Activated CD8-positive, alpha-beta memory T cell treated with anti-CD3 and anti-CD28 coated beads for 48 hours (primary cell): ENCODE data around the gene TRIP10.
"Not testable (repeated sequence)": the region's sequence is repeated elsewhere in the genome, so short reads cannot be mapped to it uniquely, and the experiment has no call there.

Source experiments
- DNase-seq, 3 experiments: peaks; one replicate each; pipeline ENCODE4 v3.0.0-alpha.2; 2020; ENCODE audit warnings: low read depth in 2 of 3, low spot score in 2 of 3

The TRIP10 gene

GRCh38 chr19:6793973-6794372 lies 54.5 kb downstream of the TRIP10 start:
- no peak for DNase-seq

DNA sequence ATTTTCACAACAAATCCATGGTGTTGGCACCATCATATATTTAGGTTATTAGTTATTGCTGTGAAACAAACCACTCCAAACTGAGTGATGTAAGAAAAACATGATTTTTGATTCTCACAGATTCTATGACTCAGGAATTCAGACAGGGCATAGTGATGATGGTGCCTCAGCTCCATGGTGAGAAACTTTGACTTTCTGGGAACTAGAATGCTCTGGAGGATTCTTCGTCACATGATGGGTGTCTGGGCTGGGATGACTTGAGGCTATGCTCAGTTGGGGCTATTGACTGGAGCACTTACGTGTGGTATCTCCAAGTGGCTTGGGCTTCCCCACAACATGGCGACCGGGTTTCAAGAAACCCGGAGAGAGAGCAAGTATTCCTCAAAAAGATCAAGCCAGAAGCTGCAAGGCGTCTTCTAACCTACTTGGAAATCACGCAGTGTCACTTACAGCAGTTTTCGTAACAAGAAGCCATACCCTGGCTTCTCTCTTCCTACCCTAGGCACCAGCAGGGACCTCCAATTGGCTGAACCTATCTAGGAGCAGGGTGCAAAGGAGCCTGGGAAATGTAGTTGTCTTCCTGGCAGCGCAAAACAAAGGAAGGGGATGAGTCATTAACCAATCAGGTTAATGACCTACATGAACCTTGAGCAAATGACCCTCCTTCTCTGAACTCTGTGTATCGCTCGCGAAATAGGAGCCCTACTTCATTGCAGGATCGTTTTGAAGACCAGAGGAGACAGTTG lies 55.4 kb downstream of the TRIP10 start:
- DNase-seq, result no peak

GRCh38 chr19:6796278-6796677 lies 56.8 kb downstream of the TRIP10 start:
- no peak for DNase-seq

DNA sequence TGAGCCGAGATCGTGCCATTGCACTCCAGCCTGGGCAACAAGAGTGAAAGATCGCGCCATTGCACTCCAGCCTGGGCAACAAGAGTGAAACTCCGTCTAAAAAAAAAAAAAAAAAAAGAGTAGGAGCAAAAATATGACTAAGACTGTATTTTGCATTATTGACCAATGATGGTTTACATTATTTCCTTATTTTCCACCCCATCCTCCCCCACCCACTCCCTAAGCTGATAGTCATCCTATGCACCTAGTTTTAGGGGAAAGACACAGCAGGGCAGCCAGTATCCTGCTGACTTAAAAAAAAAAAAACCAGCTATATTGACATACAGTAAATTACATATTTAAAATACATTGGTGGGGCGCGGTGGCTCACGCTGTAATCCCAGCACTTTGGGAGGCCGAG lies 58.2 kb downstream of the TRIP10 start:
- no peak for DNase-seq

GRCh38 chr19:6800160-6800790 lies 60.8 kb downstream of the TRIP10 start:
- not testable (repeated sequence) for DNase-seq

GRCh38 chr19:6800991-6801484 lies 61.6 kb downstream of the TRIP10 start:
- DNase-seq, result peak in 1 of 3 experiments; percentile 4
